Measurements from ENCODE around the gene LIX1. TPM values are rescaled to one million over a fixed set of nuclear protein-coding genes. Genes with fewer than 3 reads are reported as not detected.

The LIX1 gene
- total RNA-seq, 1 donor, result under 0.01 TPM

GRCh38 chr5:97163790-97164285, 21.4 kb upstream of the LIX1 start:
- no peak for DNase-seq (ENCODE audit: low read depth)
- no peak for TF ChIP-seq CTCF (IDR thresholded peaks at IDR 0.05; ENCODE audit: insufficient read depth, low read depth, low read length)

GRCh38 chr5:97163360-97163764, 21.0 kb upstream of the LIX1 start:
- peak; percentile 33 for DNase-seq (ENCODE audit: low read depth)
- peak; percentile 55 for TF ChIP-seq CTCF (IDR thresholded peaks at IDR 0.05; ENCODE audit: insufficient read depth, low read depth, low read length)
- no peak overlapping the region for H3K4me3 ChIP-seq (ENCODE audit: low read depth, low read length)

More at GRCh38 chr5:97163790-97164285, 21.4 kb upstream of the LIX1 start:
- no peak overlapping the region for H3K4me3 ChIP-seq (ENCODE audit: low read depth, low read length)

- TF ChIP-seq CTCF (IDR thresholded peaks at IDR 0.05; ENCODE audit: insufficient read depth, low read depth, low read length), result peak; percentile 82
- DNase-seq (ENCODE audit: low read depth), result peak; percentile 83
- no peak overlapping the region for H3K4me3 ChIP-seq (ENCODE audit: low read depth, low read length)
Measured at GRCh38 chr5:97162045-97162444, 19.6 kb upstream of the LIX1 start.

- DNase-seq (ENCODE audit: low read depth), result no peak
- TF ChIP-seq CTCF (IDR thresholded peaks at IDR 0.05; ENCODE audit: insufficient read depth, low read depth, low read length), result no peak
- H3K4me3 ChIP-seq (ENCODE audit: low read depth, low read length), result no peak overlapping the region
Measured at GRCh38 chr5:97157689-97158088, 15.3 kb upstream of the LIX1 start.

- no peak overlapping the region for H3K4me3 ChIP-seq (ENCODE audit: low read depth, low read length)
- no peak for TF ChIP-seq CTCF (IDR thresholded peaks at IDR 0.05; ENCODE audit: insufficient read depth, low read depth, low read length)
- DNase-seq (ENCODE audit: low read depth), result no peak
Measured at GRCh38 chr5:97151370-97151769, 9.0 kb upstream of the LIX1 start.

GRCh38 chr5:97150401-97150800, 8.0 kb upstream of the LIX1 start:
- TF ChIP-seq CTCF (IDR thresholded peaks at IDR 0.05; ENCODE audit: insufficient read depth, low read depth, low read length), result no peak
- DNase-seq (ENCODE audit: low read depth), result no peak
- H3K4me3 ChIP-seq (ENCODE audit: low read depth, low read length), result no peak overlapping the region

- no peak for TF ChIP-seq CTCF (IDR thresholded peaks at IDR 0.05; ENCODE audit: insufficient read depth, low read depth, low read length)
- no peak overlapping the region for H3K4me3 ChIP-seq (ENCODE audit: low read depth, low read length)
- DNase-seq (ENCODE audit: low read depth), result no peak
Measured at GRCh38 chr5:97149709-97150108, 7.3 kb upstream of the LIX1 start.

Measured in fibroblast of villous mesenchyme (primary cell).